GM18505 (cell line): ENCODE results near the gene ACBD7.
A peak's percentile ranks its signal among the peaks of the same experiment; 100 is the strongest.

Experiments used
- ATAC-seq: cut with Tn5 transposase; IDR thresholded peaks from one replicate; pipeline ENCODE4 v1.9.1; 2021; ENCODE audit not compliant: unreplicated experiment
- POLR2A ChIP-seq: IDR thresholded peaks from 4 replicates; pipeline ENCODE4 v1.6.1; 2011; ENCODE audit warnings: borderline replicate concordance; ENCODE audit not compliant: insufficient read depth, insufficient read length; ENCODE audit errors: extremely low read depth

Gene ACBD7

GRCh38 chr10:15113766-15114165 lies 25.2 kb upstream of the ACBD7 start:
- no peak for TF ChIP-seq POLR2A
- ATAC-seq = no peak

DNA sequence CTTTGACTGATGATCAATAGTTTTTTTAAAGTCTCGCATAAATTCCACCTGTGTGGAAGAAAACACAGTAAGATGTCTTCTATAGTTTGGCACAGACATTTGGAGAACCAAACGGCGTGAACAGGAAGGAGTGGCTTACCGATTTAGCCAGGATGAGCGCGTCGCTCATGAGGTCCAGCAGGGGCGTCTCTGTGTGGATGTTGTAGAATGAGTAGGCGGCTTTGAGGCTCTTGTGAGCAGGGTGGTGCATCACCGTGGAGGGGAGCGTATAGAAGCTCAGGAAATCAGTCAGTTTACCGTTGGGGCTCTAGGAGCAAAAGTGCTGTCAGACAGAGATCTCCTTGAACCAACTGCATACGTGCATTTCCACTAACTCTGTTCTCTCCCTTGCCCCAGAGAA lies 24.1 kb upstream of the ACBD7 start:
- TF ChIP-seq POLR2A = no peak
- no peak for ATAC-seq

DNA sequence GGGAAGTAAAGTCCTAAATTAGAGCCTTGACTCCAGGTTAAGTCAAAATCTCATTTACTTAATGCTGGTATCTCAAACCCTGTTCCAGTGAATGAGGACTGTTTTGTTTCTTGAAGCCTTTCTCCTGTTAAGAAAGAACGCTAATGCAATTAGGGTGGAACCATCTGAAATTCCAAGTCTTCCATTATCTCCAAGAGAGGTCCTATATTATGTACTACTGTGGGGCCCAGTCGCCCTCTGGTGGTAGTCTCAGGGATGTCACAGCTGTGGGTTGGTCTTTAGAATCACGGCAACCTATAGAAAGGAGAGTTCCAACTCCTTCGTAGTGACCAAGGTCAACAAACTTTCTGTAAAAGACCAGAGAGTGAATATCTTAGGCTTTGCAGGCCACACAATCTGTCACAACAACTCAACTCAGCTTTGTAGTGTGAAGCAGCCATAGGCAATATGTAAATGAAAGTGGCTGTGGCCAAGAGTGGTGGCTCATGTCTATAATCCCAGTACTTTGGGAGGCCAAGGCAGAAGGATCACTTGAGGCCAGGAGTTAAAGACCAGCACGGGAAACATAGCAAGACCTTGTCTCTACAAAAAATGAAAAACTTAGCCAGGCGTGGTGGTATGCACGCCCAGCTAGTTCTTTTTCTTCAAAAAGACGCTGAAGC lies 17.9 kb upstream of the ACBD7 start:
- no peak for TF ChIP-seq POLR2A
- ATAC-seq = peak; percentile 55

DNA sequence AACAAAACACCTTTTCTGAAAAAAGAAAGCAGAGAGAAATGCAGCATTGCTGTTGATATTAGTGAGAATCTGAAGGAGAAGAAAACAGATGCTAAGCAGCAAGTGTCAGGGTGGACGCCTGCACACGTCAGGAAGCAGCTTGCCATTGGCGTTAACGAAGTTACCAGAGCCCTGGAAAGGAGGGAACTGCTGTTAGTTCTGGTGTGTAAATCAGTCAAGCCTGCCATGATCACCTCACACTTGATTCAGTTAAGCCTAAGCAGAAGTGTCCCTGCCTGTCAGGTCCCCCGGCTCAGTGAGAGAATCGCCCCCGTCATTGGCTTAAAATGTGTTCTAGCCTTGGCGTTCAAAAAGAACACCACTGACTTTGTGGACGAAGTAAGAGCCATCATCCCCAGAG lies 14.9 kb upstream of the ACBD7 start:
- ATAC-seq = no peak
- no peak for TF ChIP-seq POLR2A

GRCh38 chr10:15099886-15100285 lies 11.3 kb upstream of the ACBD7 start:
- ATAC-seq = no peak
- no peak for TF ChIP-seq POLR2A

DNA sequence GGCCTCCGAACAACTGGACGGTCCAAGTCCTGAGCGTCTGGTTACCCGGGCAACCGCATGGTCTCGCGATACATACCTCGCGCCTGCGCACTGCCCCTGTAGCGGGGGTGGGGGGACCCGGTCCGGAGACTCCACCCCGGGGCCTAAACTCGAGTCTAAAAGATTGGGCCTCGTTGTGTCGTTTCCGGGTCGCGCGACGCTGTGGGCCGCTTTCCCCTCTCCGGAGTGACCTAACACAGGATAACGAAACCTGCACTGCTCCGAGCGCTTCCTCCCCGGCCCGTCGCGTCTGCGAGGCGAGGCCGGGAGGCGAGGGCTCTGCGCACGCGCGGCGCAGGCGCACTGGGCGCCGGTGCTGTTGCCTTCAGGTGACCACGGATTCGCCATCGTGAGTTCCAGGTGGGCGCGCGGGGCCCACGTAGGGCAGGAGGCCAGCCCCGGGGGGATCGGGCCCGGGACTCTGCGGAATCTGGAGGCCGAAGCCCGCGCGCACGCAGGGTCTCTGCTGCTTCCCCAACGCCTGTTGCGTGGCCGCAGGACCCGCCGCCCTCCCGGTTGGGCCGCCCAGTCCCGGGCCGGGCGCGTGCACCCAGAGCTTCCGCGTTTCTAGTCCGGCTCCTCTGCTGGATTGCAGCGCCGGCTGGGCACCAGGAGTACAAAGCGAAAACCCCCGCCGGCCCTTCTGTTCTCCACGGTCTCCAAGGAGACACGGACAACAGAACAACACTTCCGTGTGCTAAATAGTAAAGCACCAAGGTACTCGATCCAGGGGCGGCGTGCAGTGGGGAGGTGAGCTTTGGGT lies 8.6 kb upstream of the ACBD7 start, which contains the start of gene RPP38:
TSS of gene RPP38 (plus strand) at position 345 of the 802 bp plus-strand sequence. CDS start 5,960 bp downstream, outside the sequence.
- peak; percentile 82 for ATAC-seq
- peak; percentile 97 for TF ChIP-seq POLR2A

DNA sequence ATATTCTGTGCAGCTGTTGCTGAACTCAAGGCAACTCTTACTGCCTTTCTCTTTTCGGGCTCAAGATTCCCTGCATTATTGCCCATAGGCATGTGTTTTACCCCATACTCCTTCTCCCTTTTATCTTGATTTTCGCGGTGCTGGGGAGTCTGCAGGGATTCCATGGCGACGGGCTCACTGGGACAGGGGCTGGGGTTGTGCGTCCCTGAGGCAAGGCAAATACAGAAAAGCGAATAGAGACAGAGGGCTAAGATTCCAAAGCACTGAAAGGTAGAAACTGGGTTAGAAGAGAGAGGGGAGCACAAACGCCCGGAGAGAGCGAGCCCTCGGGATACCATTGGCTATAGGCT lies 8.1 kb upstream of the ACBD7 start:
- peak; percentile 17 for ATAC-seq
- TF ChIP-seq POLR2A = no peak

DNA sequence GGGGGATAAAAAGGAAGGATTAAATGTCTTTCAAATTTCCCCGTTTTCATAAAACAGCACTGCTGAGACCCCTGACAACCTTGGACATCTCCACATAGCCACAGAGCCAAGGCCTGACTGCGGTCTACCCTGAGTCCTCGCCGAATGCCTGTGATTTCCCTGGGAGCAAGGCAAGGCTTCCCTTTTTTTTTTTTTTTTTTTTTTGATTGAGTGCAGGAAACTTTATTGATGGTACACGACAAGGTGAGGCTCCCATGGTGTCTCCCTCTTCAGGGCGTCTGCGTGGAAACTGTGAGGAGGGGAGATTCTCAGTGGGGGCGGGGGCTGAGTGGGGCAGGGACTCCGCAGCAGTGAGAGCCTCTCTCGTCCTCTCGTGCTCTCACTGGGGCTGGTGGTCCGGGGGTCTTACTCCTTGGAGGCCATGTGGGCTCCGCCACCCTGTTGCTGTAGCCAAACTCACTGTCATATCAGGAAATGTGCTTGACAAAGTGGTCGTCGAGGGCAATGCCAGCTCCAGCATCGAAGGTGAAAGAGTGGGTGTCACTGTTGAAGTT lies 4.4 kb upstream of the ACBD7 start:
- TF ChIP-seq POLR2A = no peak
- ATAC-seq = no peak

- ATAC-seq = no peak
- no peak for TF ChIP-seq POLR2A
These were observed 2.8 kb upstream of the ACBD7 start for GRCh38 chr10:15091418-15091817.

- no peak for ATAC-seq
- no peak for TF ChIP-seq POLR2A
These were observed 4.1 kb downstream of the ACBD7 start for GRCh38 chr10:15084502-15084922.

DNA sequence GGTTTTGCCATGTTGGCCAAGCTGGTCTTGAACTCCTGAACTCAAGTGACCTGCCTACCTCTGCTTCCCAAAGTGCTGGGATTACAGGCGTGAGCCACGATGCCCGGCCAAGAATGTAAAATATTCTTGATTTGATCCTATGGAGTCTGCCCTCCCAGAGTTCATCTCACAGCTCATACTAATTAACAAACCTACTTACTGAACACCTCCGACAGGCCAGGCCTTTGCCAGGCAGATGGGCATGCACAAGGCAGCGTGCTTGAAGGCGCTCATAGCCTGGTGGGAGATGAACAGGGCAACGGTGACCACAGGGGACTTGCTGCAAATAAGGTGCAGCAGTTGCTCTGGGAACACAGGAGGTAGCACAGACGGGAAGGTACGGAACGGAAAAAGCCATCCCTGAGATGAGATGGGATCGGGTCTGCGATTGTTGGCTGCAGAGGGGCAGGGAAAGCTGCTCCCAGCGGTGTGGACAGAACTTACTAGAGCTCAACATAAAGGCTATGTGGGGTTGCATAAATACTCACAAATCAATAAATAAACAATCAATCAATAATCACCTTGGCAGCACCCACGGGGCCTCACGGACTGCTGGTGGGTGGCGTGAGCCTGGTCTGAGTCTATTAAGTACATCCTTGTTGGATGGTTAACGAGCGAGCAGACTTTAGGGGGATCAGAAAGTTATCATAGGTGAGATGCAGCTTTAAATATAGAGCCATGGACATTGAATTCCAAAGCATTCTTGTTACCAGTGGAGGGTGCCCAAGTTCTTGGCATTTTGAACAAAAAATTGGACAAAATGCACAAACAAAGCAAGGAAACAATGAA lies 4.7 kb downstream of the ACBD7 start:
- no peak for ATAC-seq
- no peak for TF ChIP-seq POLR2A

GRCh38 chr10:15075421-15075820 lies 13.2 kb downstream of the ACBD7 start:
- no peak for TF ChIP-seq POLR2A
- no peak for ATAC-seq

- ATAC-seq = no peak
- TF ChIP-seq POLR2A = no peak
These were observed 16.2 kb downstream of the ACBD7 start for GRCh38 chr10:15072358-15072757.
